ENCODE measurements around the gene CALY.

CALY gene

DNA sequence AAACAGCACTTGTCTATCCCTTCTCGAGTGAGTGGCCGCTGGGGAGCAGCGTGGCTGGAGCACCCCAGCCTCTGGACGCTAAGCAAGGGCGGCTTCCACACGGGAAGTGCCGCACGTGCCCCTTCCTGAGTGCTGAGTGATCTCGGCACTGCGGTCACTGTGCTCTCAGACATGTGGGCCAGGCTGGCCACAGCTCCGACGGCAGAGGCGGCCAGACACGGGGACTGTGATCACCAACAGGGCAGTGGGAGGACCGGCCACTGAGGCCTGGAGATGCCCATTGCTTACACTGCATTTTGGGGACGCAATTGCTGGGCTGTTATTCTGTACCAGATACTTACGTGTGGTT, 29.4 kb upstream of the CALY start:
- no peak for DNase-seq

DNA sequence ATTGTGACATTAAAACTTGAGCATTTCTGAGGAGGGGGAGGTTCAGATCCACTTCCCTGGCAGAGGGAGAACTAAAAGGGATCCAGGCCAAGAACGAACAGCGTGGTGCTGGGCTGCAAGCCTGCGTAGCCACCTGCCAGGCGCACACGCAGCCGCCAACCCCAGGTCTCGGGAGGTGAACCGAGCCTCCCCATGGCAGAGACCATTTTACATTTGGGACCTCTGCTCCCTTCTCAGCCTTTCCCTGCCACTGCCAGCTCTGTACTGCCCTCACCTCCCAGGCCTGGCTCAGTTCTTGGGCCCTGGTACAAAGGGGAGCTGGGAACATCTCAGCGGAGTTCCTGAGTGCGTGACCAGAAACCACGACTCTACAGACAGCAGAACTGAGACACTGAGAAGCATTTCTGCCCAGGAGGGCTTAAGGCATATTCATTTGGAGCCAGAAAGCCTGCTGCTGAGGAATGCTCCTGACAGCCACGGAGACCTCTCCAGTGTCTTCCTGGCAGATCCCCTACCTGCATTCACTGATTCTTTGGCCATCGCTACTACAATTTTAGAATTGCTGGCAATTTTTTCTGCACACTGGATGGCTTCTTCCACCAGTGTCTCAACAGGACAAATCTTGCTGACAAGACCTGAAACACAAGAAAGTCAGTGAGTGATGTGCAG, 28.9 kb upstream of the CALY start:
- no peak for DNase-seq

DNA sequence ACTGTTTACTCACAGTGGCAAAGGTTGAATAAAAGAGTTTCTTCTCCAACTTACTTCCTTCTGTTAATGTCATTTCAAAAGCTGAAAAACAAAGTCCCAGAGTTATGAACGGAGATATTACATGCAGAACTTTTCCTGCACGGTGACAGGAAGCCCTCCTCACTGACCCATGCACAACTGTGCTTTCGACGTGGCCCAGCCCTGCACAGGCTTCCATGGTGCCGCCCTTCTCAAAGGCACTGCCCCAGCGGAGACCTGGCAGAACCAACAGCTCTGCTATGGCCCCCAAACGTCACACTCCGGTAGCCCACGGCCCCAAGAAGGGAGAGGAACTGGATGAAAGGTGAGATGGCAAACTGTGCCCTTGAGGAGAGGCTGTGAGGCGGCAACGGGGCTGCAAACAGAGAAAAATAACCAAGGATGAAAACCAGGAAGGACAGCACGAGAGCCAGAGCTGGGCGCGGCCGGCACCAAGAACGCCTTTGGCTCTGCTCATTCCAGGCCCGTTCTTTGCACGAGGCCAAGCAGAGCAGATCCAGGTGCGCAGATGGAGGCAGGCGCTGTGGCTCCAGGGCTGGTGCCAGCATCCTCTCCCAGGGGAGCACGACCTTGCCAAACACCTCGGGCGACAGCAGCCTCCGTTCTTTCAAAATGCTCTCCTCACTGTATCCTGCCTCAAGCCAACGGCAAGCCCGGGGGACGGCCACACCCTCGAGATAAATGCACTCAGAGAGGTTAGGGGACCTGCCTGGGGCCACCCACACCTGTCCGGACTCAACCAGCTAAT, 28.1 kb upstream of the CALY start:
- DNase-seq = no peak

DNA sequence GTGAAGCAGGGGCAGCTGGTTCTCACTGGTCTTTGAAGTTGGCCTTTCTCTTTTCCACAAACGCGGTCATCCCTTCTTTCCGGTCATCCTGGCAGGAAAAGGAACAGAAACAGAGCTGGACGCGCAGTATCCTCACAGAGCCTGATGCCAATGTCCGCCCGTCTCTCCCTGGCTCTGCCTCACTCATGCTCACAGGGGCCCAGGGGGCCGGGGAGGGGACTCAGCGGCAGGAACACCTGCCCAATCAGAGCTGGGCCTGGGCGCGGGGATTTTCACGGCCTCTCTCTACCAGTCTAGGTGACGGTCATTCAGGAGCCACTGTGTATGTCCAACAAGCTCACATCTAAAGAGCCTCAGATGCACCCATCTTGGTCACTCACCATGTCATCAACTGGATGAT, 26.1 kb upstream of the CALY start:
- no peak for DNase-seq

DNA sequence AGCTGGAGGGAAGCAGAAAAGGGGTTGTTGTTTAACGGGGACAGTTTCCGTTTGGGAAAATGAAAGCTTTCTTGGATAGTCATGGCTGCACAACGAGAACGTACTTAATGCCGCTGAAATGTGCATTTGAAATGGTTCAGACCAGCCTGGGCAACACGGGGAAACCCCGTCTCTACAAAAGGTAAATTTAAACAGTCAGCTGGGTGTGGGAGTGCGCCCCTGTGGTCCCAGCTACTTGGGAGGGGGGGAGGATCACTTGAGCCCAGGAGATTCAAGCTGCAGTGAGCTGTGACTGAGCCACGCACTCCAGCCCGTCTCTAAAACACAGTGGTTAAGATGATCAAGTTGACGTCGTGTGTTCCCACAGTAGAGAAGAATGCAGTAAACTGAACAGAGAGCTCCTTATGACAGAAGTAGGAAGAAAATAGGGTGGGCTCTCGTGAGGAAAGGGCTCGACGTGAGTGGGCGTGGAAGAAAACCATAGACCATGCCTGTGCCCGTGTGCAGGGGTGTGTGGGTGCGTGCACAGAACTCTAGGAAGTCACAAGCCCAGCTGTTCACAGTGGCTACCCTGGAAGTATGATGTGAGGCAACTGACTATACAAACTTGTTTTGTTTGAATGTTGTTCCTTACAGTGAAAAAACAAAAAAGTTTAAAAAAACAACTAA, 25.2 kb upstream of the CALY start:
- DNase-seq = no peak

DNA sequence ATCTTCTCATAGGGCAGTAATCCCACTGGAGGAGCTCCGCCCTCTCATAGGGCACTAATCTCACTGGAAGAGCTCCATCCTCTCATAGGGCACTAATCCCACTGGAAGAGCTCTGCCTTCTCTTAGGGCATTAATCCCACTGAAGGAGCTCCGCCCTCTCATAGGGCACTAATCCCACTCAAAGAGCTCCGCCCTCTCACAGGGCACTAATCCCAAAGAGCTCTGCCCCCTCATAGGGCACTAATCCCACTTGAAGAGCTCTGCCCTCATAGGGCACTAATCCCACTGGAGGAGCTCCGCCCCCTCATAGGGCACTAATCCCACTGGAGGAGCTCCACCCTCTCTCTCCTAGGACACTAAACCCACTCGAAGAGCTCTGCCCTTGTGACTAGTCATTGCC, 24.5 kb upstream of the CALY start:
- no peak for DNase-seq

DNA sequence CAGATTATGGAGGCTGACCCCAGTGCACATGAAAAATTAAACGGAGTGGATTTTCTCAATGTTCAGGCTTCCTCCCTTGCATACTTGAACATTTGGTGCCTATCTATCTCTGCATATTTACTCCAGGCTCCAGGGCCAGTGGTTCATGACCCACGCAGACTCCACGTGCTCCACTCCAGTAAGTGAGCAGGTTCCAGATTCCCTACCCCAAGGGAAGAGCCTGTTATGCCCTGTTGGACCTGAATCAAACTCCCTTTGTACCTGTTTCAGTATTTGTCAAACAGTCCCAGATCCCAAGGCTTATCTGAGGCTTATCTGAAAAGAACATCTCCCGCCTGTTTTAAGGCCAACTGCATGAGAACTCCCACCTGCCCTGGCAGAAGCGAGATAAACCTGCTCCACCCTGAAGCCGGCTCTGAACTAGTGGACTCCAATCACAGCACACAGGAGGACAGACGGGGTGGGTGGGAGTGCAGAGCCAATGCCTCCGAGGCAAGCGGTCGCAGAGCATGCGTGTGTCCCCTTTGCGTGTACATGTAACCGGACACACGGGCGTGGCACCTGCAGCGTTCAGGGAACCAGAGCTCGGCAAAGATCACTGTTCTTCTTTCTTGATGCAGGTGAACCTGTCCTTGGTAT, 23.4 kb upstream of the CALY start:
- DNase-seq = no peak

DNA sequence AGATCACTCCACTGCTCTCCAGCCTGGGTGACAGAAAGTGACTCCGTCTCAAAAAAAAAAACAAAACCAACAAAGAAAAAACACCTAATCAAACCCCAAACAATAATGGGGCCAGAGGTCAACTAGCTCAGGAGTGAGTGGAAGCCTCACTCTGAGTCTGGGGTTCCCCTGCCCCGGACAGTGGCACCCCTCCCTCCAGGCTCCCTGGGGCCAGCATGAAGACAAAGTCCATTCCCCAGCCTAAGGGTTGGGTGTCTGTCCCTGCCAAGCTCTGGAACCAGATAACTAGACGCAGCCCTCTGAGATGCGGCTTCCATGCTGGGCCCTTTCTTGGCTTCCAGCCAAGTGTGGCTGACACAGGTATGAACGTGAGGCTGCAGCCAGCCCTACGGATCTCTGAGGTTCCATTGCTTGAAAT, 22.9 kb upstream of the CALY start:
- DNase-seq = peak; percentile 82

DNA sequence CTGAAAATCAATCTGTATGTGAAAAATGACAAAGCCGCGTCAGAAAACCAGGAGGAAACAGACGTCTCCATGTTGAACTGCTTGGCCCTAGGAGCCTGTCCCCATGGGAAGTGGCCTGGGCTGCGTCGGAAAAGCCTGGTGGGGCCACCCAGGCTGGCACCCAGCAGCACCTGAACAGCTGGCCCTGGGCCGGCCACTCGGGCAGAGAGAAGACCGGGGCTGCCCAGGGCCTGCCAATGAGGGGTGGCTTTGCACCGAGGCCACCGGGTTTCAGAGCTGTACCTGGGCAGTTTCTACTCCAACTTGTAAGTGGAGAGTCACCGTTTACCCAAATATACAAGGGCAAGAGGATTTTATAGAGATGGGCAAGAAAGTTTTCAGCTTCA, 22.2 kb upstream of the CALY start:
- no peak for DNase-seq

DNA sequence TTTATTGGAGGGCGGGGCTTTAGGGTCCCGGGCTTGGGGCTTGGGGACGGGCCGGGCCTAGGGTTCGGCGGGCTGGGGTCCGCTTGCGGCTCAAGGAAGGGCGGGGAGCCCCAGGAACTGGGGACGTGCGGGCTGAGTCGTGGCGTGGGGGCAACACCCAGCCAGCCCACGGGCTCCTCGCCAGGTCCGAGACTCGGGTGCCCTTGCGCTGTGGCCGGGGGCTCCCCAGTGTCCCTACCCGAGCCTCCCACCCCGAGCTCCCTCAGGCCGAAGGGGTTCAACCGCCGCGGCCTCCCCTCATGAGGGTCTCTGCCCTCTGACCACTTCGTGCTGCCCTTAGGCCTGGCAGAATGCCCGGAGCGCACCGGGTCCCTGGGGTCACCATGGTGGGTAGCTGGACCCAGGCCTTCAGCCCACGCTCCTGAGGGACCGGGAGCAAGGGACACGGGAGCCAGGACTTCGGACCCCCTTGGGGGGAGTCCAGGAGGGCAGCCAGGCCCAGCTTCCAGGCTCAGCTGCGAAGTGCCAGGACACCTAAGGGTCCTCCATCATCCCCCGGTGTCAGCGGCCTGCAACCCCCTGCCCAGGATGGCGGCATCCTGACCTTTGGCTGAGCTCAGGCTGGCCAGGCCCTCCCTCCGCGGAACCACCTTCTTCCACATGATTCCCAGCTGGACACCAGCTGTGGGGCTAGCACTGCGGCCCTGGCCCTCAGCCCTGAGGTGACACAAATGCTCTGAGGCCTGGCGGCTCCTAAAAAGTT, 21.6 kb upstream of the CALY start:
- DNase-seq = no peak

DNA sequence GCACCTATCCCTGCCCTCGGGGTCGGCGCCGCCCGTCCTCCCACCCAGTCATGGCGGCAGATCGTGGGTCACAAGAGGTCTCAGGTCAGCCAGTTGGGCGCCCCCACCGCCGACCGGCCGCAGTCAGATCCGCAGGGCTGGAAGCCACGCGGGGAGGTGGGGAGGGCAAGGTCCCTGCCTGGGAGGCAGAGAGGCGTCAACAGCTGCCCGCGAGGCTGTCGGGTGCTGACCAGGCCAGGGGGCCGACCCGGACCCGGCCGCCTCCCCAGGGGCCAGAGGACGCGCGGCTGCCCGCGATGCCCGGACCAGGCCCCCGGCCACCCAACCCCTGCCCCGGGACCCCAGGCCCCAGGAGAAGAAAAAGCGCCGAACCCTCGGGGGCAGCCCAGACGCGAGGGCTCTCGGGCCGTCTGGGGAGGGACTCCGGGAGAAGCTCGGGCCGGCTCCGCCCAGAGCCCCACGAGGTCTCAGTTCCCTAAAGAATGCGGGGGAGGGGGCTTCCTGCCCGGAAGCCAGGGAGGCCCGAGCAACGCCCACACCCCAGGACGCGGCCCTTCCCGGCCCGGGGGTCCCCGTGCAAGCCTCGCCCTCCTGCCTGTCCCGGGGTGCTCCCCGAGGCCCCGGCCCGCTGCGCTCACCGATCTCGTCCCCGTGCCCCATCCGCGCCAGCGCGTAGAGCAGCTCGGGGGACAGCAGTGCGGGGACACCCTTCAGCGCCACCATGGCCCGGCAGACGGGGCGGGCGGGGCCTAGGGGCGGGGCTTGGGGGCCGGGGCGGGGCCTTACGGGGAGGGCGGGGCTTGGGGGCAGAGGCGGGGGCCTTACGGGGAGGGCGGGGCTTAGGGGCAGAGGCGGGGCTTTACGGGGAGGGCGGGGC, 20.8 kb upstream of the CALY start, which contains the start of gene FUOM:
TSS of gene FUOM (minus strand) at position 735 of the 877 bp plus-strand sequence. CDS start at position 723, 12 bp downstream.
- DNase-seq = peak; percentile 73

DNA sequence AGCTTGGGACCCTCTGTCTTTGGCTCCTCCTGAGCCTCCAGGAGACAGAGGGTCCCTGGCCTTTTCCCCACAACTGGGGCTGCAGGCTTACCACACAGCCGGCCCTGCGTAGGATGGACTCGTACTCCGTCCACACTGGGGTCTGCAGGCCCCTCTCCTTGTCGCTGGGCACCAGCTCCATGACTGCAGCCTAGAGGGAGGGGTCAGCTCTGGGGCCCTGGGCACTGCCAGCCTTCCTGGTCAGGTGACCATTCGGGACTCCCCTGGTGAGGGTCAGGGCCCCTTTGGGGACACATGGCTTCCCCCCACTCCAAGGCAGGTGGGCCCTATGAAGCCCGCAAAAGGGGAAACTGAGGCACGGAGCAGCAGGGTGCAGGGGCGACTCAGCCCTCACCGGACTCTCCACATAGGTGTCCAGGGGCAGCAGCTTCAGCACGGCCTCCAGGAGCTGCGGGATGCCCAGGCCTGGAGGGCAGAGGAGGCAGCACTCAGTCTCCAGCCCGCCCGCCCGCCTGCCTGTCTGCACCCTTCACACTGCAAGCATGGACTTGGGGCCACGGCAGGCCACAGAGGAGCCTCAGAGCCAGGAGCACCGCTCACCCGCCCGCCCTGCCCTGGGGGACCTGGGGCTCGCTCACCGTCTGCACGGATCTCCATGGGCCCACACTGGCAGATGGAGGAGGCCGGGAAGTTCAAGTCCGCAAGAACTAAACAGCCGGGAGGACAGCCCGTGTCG, 20.0 kb upstream of the CALY start:
- DNase-seq = no peak

DNA sequence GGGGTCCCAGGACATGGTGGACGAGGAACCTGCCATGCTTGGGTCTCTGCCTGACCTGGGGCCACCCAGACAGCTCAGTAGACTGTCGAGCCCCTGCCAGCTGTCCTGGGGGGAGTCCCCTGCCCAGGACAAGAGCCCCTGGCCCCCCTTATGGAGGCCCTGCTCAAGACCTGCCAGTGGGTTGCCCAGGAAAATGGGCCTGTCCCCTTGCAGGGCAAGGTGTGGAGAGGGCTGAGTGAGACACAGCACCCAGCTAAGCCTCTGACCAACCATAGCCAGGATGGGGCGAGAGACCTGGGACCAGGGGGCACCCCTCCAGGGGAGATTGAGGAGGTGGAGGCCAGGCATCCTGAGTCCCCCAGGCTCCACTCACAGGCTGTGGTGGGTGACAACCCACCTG, 19.3 kb upstream of the CALY start:
- DNase-seq = no peak

DNA sequence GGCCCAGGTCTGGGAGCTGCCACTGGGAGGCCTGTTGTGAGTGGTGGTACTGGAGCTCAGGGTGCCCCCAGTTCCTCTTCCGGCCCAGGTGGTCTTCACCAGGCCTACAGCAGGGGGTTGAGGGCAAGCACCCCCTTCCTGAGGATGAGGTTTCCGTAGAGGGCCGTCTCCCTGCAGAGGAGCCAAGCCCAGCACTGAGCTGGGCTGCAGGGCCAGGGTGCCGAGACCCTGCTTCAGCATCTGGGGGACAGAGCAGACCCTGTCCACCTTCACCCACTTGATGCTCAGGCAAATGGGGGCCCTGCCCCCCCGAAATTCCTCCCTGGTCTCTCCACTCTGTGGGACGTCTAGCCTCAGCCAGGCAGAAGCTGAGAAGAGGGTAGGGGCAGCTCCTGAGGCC, 18.6 kb upstream of the CALY start:
- DNase-seq = no peak

DNA sequence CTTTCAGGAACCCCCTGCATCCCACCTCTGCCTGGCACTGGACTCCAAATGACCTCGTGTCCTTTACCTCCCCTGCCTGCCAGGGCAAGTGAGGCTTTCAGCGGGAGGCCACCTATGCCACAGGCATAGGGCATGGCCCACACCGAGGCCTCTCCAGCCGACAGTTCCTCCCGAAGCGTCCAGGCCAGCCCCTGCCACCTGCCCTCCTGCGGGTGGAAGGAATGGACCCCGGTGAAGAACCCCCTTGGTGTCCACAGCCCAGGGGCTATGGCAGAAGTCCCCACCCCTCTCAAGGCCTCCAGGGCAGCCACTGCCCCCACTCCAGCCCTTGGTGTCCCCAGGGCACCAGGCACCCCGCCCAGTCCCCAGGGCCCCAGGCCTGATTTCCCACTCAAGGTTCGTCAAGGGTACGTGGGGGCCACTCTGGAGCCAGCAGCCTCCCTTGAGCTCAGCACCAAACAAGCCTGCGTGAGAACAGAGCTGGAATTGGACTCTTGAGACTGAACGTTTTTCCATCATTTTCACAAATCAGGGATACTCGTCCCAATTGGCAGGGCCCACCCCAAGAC, 18.1 kb upstream of the CALY start:
- DNase-seq = no peak

DNA sequence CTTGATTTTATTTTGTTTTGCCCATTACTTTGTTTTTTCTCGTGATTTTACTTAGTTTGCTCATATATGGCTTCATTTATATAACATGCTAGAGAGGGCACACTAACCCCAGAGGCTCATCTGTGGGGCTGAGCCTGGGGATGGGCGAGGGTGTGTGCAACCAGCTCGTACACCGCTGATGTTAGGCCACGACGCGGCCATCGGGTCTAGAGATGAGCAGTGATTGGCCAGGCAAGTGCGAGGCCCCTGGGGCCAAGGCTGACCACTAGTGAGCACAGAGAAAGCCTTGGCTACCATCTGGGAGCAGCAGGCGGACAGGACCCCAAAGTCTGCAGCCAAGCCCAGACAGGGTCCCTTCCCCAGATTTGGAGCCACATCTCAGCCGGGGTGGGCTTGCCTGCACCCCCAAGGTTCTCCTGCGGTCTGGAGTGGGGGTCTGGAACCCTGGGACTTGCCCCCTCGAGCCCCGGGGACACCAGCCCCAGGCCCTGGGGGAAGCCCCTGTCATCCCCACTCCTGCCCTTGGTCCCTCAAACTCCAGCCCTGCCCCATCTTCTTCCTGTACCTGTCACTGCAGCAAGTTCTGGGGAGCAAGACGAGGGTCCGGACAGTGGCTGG, 17.4 kb upstream of the CALY start:
- DNase-seq = no peak

DNA sequence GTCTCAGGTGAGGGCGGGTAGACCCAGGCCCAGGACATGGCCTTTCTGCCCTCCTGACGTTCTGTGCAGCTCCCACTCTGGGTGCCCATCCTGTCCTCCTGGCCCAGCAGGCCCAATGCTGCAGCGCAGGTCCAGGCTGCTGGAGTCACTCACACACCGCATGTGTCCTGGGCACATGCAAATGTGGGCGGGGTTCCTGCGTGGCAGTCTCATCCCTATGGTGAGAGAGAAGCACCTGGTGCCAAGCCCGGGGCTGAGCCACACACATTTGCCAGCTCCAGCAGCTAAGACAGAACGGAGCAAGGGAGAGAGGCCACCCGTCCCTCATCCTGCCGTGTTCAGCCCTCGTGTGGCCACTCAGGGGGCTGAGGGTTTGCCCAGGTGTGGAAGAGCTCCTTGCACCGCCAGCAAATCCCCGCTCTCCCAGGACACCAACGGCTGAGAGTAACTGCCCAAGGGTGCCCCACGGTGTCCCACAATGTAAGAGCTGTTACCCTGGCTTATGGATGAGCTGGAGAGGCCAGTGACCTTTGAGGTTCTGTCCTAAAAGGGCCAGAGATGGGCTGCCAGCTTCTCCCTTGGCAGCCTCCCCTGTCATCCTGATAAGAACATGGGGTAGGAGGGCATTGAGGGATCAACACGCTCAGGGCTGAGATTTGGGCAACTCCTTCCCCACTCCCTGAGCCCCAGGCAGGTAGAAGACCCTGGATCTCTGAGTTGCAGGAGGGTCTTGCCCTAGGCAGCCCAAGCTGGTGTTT, 16.7 kb upstream of the CALY start:
- no peak for DNase-seq

DNA sequence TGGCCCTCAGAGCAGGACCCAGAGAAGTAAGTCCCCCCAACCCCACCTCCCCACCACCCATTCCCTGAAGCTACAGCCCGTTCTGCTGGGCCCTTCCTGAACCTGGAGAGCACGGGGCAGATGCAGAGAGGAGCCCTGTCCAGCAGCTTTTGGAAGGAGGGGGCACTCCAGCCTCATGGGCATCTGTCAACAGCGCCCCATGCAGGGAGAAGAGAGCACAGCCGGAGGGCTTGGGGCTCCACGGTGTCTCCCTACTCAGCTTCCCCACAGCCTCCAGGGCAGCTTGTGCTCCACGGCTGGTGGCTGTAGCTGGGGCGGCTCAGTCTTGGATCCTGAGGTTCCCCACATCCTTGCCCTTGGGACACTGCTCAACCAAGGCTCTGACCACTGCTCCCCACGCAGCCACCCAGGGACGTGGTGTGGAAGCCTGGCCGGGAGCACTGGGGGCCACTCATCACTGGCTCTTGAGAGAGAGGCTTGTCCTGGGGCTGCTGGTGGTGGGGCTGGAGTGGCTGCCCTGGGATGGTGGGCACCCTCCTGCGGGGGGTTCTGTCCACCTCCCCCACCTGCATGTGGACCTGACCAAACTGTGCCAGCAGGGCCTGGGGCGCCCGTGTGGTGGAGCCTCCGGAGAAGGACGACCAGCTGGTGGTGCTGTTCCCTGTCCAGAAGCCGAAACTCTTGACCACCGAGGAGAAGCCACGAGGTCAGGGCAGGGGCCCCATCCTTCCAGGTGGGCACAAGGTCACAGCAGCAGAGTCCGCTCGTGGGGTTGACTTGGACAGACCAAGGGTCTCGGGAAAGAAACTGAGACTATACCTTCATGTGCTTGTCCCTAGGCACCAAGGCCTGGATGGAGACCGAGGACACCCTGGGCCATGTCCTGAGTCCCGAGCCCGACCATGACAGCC, 15.0 kb upstream of the CALY start:
- no peak for DNase-seq

Data from NCI-H146 (cell line).